NCI-H226 (cell line): Measurements from ENCODE around the gene SMCO3.
A peak's percentile ranks its signal among the peaks of the same experiment; 100 is the strongest.

ENCODE experiments used
- DNase-seq: peaks from one replicate; pipeline ENCODE4 v3.0.0-alpha.2; 2015

The SMCO3 gene

GRCh38 chr12:14814014-14814413 is at the start of gene SMCO3:
TSS of gene SMCO3 (minus strand) at chr12:14814182. CDS start at chr12:14806680, 7,502 bp downstream.
- no peak for DNase-seq

DNA sequence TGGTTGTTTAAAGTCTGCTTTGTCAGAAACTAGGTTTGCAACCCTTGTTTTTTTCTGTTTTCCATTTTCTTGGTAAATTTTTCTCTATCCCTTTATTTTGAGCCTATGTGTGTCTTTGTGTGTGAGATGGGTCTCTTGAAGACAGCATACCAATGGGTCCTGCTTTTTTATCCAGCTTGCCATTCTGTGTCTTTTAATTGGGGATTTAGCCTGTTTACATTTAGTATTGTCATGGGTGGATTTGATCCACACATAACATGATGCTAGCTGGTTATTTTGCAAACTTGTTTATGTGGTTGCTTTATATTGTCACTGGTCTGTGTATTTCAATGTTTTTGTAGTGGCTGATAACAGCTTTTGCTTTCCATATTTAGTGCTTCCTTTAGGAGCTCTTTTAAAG is 46.5 kb upstream of the SMCO3 start:
- no peak for DNase-seq

GRCh38 chr12:14858513-14858912 is 44.5 kb upstream of the SMCO3 start:
- DNase-seq: no peak

DNA sequence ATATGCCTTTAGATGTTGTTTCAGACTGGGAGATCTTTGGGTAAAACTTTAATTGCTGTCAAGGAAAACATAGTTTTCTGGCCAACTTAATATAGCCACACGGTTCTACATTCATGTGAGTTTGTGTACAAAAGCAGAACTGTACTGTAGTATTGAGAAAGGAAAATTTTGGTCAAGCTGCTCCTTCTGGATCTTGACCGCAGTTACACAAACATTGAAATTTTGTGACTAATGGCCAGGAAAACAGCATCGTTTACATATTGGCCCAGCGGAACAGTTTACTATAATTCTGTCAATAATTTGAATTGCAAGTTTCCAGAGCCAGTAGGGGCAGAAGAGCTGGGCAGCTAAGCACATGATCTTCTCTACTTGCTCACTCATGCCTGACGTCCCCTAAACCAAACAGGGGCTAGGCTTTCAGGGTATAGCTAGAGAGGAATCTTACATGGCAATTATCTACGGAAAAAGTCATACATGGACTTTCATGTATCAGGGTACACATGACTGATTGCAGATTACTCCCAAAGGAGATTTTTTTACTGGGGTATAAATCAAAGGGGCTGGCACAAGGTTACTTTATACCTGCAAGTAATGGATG is 40.7 kb upstream of the SMCO3 start:
- DNase-seq: no peak

DNA sequence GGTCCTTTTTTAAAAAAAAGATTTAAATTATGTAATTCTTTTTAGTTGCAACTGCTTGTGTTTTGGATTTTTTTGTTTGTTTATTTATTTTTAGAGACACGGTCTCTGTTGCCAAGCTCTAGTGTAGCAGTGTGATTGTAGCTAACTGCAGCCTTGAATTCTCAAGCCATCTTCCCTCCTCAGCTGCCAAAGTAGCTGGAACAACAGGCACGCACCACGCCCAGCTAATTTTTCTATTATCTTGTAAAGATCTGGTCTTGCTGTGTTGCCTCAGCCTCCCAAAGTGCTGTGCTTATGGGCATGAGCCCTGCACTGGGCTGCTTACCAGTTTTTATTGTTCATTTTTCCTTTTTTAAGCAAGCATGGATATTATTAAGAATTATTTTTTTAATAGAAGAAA is 40.0 kb upstream of the SMCO3 start:
- no peak for DNase-seq

DNA sequence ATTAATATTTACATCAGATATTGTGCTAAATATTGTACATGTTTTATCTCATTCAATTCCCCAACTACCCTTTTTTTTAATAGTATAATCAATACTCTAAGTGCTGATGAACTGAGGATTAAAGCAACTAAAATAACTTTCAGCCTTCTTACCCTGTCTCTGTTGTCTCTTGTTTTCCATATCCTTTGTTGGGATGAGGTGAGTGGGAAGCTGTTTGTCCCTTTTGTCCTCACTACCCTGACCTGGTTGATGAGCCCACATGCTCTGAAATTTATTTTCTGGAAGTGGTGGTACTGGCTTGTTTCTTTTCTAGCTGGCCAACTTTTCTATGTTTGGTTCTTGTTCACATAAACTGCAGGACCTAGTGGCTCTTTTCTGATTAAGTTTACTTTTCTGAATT is 38.9 kb upstream of the SMCO3 start:
- DNase-seq: no peak

DNA sequence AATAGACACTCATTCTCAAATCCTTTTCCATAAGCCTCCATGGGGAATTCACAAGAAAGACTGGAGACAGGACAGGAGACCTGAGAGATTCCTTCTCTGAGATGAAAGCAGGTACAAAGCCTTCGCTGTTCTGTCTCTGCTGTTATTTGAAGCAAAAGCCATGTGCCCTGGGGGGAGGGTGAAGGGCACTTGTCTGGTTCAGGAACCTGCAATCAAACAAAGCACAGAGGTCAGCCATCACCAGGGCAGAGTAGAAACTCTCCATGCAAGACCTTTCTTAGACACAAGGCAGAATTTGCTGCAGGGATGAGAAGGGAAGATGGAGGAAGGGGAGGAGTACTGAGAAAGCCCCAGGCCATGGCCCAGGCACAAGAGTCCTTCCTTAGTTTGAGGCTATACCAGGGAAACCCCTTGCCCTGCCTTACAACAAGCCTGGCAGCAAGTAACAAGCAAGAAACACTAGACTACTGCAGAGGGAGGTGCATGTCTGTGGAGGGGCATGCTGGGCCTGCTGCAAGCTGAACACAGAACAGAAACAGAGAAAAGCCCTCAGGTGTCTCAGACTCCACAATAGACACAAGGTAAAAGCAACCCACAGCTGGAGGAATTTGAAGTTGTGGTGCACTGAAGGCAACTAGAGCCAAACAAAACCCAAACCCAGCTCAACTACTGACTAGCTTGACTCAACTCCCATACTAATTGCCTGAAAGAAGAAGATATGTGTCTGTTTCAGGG is 37.1 kb upstream of the SMCO3 start:
- DNase-seq: no peak

GRCh38 chr12:14849661-14850060 is 35.7 kb upstream of the SMCO3 start:
- DNase-seq: no peak

GRCh38 chr12:14846876-14847580 is 33.0 kb upstream of the SMCO3 start:
- DNase-seq: no peak

GRCh38 chr12:14846042-14846587 is 32.1 kb upstream of the SMCO3 start:
- no peak for DNase-seq

DNA sequence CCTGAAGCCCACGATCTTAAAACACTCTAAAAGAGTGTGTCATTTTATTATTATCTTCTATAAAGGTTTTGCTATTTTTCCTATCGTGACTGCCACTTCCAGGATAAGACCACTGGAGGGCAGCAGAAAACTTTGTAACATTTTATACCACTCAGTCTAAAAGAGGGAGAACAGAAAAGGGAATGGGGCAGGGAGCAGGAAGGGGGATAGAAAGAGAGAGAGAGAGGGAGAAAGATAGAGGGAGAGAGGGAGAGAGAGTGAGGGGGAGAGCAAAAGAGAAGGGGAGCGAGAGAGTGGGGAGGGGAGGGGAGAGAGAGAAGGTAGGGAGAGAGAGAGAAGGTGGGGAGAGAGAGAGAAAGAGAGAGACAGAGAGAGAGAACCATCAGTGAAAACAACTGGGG is 31.4 kb upstream of the SMCO3 start:
- peak; percentile 48 for DNase-seq

DNA sequence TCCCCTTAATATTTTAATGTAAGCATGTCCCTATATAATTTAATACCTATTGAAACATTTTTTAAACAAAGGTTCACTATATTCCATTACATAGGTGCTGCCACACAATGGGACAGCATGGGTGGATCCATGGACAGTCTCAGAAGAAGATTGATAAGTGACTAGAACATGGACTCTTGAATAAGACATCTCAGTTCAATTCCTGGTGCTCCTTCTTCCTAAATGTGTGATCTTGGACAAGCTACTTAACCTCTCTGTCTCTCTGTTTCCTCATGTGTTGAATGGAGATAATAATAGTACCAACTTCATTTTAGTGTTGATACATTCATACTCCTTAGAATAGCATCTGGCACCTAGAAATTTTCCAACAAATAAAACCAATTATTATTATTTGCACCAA is 30.4 kb upstream of the SMCO3 start:
- DNase-seq: no peak

GRCh38 chr12:14843425-14843887 is 29.5 kb upstream of the SMCO3 start, which contains the start of gene ART4:
TSS of gene ART4 (minus strand) at chr12:14843526. CDS start at chr12:14843113, 413 bp downstream.
- DNase-seq: no peak

DNA sequence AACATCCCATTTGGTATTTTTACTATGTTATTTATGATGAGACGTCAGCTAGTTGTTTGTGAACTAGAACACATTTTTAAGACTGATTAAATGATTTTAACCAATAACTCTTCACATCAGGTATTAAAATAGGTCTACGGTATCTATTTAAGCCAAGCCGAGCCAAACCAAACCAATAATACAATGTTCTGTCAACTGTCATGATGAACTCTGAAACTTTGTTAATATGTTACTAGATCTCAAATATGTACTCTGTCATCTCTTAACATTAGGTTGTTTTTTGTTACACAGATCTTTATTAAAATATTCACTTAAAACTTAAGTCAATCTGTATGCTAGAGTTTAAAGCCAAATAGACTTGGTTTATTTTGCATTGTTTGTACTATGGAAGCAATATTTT is 28.3 kb upstream of the SMCO3 start:
- no peak for DNase-seq

DNA sequence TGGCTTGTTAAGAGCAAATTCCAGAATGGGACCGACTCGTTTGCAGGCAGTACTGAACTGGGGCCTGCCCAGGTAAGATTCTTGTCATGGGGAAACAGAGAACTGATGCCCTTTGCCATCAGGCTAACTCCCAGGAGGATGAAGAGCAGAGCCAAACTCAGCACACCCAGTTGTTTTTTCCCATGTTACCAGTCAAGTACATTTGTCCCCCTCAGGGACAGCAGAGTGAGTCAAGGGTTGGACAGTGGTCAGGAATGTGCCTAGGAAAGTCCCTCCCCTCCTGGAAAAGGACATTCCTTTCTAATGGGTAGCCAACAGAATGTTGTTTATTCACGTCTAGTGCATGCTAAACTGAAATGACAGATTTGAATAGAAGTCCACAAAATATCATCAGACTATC is 27.8 kb upstream of the SMCO3 start:
- DNase-seq: no peak

GRCh38 chr12:14840616-14841015 is 26.6 kb upstream of the SMCO3 start:
- no peak for DNase-seq

GRCh38 chr12:14839262-14839661 is 25.3 kb upstream of the SMCO3 start:
- no peak for DNase-seq

- peak; percentile 87 for DNase-seq
Measured at GRCh38 chr12:14836336-14837210, 22.6 kb upstream of the SMCO3 start.

GRCh38 chr12:14834509-14834908 is 20.5 kb upstream of the SMCO3 start:
- no peak for DNase-seq

DNA sequence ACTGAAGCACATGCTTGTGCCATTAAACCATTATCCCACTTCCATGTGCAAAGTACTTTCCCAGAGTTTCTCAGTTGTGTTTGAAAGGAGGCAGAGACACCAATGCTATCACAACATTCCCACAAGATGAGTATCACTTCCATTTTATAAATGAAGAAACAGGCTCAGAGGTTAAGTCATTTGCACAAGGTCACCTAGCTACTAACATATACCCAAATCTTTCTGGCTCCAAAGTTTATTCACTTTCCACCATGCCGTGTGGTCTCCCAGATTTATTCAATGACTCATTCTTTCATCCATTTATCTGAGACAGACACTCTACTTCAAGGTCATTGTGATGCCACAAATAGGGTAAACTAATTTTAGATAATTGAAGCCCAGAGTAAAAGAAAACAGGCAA is 20.0 kb upstream of the SMCO3 start:
- DNase-seq: no peak

DNA sequence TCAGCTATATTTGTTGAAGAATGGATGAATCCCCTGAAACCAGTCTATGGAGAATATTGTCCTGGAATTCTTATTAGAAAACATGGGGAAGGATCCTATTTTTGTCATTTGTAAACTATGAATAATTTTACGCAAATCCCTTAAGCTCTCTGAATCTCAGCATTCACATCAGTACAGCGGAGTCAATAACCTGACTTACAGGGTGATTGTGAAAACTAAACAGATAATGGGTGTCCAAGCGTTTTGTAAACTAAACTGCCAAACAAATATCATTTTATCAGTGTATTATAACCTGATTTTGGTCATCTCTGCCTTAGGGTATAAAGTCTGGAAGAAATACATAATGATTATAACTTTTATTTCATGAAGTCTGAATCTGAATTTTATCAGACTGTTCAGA is 19.4 kb upstream of the SMCO3 start:
- DNase-seq: no peak

- peak; percentile 47 for DNase-seq
Measured at GRCh38 chr12:14828892-14829291, 14.9 kb upstream of the SMCO3 start.

- no peak for DNase-seq
Measured at GRCh38 chr12:14827043-14827442, 13.1 kb upstream of the SMCO3 start.
